Mammary epithelial cell (primary cell): ENCODE data around the gene SUN1.

ENCODE experiments used
- CTCF ChIP-seq, 2 donors: IDR thresholded peaks in 1 of 2; conservative IDR thresholded peaks in 1 of 2; 2 replicates each; pipeline ENCODE4 v1.5.1; 2011 to 2012; ENCODE audit warnings: inconsistent platforms in 2 of 2, low read length in 2 of 2, mild to moderate bottlenecking in 2 of 2, control low read depth in 1 of 2, low read depth in 1 of 2; ENCODE audit not compliant: insufficient read depth in 1 of 2; ENCODE audit errors: extremely low read depth in 1 of 2
- EZH2 ChIP-seq: IDR thresholded peaks from 2 replicates; pipeline ENCODE4 v1.6.1; 2012; ENCODE audit warnings: low read length, inconsistent platforms, borderline replicate concordance

- no peak for TF ChIP-seq CTCF (conservative IDR thresholded peaks at IDR 0.05 in 1 of 2, IDR thresholded peaks at IDR 0.05 in 1 of 2; ENCODE audit: extremely low read depth in 1 of 2, insufficient read depth in 1 of 2, low read depth in 1 of 2, low read length in 2 of 2)
- TF ChIP-seq EZH2 = no peak
Observed at GRCh38 chr7:826230-826917, 5.9 kb upstream of the SUN1 start.
